Astrocyte of the spinal cord (primary cell): ENCODE data around the gene NGEF.

Source experiments
- DNase-seq: peaks from one replicate; pipeline ENCODE4 v3.0.0; 2011; ENCODE audit warnings: low read depth, low spot score
- H3K4me3 ChIP-seq: 2 replicates; pipeline ENCODE4 v1.5.1; 2011; ENCODE audit warnings: low read depth, mild to moderate bottlenecking, low read length, moderate library complexity
- CTCF ChIP-seq: IDR thresholded peaks from 2 replicates; pipeline ENCODE4 v1.5.1; 2012; ENCODE audit warnings: low read depth, mild to moderate bottlenecking, low read length, inconsistent platforms
- in situ Hi-C: cut with HindIII; loops from 2 replicates; pipeline ENCODE4 v1.10.0; 2017; ENCODE audit warnings: low sequenced_read_pairs

The NGEF gene

GRCh38 chr2:232874677-232875223 is 138.3 kb downstream of the NGEF start:
- H3K4me3 ChIP-seq = no peak overlapping the region
- no peak for DNase-seq
- in situ Hi-C loops = no loop called here
- TF ChIP-seq CTCF = no peak

- TF ChIP-seq CTCF = no peak
- in situ Hi-C loops = no loop called here
- H3K4me3 ChIP-seq = no peak overlapping the region
- DNase-seq = no peak
These were observed 139.0 kb downstream of the NGEF start for GRCh38 chr2:232873909-232874641.

GRCh38 chr2:232873292-232873908 is 139.7 kb downstream of the NGEF start:
- in situ Hi-C loops = no loop called here
- TF ChIP-seq CTCF = no peak
- H3K4me3 ChIP-seq = no peak overlapping the region
- DNase-seq = no peak

GRCh38 chr2:232872826-232873225 is 140.2 kb downstream of the NGEF start:
- no peak for DNase-seq
- no peak overlapping the region for H3K4me3 ChIP-seq
- in situ Hi-C loops = no loop called here
- no peak for TF ChIP-seq CTCF

GRCh38 chr2:232871835-232872736 is 141.0 kb downstream of the NGEF start:
- in situ Hi-C loops = no loop called here
- H3K4me3 ChIP-seq = no peak overlapping the region
- TF ChIP-seq CTCF = no peak
- no peak for DNase-seq

- TF ChIP-seq CTCF = no peak
- H3K4me3 ChIP-seq = no peak overlapping the region
- in situ Hi-C loops = no loop called here
- DNase-seq = no peak
These were observed 141.6 kb downstream of the NGEF start for GRCh38 chr2:232871418-232871834.
